ENCODE data around the gene ATXN7L3. TPM values are rescaled to one million over a fixed set of nuclear protein-coding genes. Genes with fewer than 3 reads are reported as not detected.

ATXN7L3 gene
- total RNA-seq, 1 donor from 2014 or later, result 113 TPM

DNA sequence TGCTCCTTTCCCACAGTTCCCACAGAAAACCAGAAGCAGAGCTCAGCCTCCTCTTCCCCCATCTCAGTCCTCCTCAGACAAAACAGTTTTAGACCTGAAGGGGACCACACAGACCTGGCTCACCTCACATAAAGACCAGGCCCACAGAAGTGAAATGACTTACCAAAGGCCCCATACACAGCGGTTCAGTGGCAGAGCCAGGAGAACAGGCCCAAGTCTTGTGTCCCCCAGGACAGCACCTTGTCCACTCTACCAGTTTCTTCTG, 14.5 kb upstream of the ATXN7L3 start:
- H3K4me3 Mint-ChIP-seq (ENCODE audit: low read depth), result no peak overlapping the region
- no peak overlapping the region for H3K27ac Mint-ChIP-seq
- no peaks in the 10 kb centered on the region for H3K27me3 Mint-ChIP-seq (ENCODE audit: low read depth)
- H3K36me3 Mint-ChIP-seq (ENCODE audit: low read depth), result peaks cover 78% of the 10 kb centered on the region
- intact Hi-C loops (cut with micrococcal nuclease), result no loop called here
- no peak for DNase-seq (ENCODE audit: low spot score)
- H3K9me3 Mint-ChIP-seq, result no peaks in the 10 kb centered on the region
- H3K4me1 Mint-ChIP-seq (ENCODE audit: low read depth), result peaks cover 37% of the 10 kb centered on the region

DNA sequence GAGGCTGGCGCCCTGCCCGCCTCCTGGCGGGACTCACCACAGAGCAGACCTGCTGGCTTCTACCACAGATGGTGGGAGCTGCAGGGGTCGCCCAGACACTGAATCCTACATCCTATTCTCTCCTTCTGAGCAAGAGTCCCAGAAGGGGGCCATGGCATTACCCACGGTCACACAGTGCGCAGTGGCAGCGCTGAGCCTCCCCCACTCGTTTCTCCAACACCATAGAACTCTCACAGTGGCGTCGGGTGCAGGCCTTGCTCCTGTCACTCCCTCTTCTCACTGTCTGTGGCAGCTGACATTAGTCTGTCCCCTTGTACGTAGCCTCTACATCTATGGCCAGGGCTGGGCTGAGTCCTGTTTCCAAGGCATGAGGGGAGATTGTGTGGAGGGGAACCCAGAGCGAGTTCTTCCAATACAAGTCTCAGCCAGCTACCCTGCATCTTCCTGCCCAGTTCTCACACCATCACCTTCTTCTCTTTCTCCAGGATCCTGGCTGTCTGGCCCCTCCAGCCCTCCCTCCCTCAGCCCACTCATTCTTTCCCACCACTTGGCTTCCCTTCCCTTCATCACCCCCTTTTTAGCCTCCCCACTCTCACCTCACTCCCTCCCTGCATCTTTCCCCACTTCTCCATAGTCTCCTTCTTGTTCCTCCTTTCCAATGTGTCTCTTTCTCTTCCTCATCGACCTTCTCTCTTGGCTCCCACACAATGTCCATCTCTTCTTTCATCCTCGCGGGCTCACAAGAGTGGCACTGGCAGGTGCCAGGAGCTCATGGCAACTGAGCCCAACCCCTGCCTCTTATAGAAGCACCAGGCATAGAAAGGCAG, 13.9 kb upstream of the ATXN7L3 start:
- intact Hi-C loops (cut with micrococcal nuclease), result no loop called here
- Mint-ChIP-seq H3K27me3 (ENCODE audit: low read depth) (no peaks in the 10 kb centered on the region), H3K4me3 (ENCODE audit: low read depth) (no peak overlapping the region), H3K27ac (peak overlapping the region; percentile 6), H3K4me1 (ENCODE audit: low read depth) (peaks cover 37% of the 10 kb centered on the region), H3K9me3 (no peaks in the 10 kb centered on the region), H3K36me3 (ENCODE audit: low read depth) (peaks cover 82% of the 10 kb centered on the region)
- no peak for DNase-seq (ENCODE audit: low spot score)

DNA sequence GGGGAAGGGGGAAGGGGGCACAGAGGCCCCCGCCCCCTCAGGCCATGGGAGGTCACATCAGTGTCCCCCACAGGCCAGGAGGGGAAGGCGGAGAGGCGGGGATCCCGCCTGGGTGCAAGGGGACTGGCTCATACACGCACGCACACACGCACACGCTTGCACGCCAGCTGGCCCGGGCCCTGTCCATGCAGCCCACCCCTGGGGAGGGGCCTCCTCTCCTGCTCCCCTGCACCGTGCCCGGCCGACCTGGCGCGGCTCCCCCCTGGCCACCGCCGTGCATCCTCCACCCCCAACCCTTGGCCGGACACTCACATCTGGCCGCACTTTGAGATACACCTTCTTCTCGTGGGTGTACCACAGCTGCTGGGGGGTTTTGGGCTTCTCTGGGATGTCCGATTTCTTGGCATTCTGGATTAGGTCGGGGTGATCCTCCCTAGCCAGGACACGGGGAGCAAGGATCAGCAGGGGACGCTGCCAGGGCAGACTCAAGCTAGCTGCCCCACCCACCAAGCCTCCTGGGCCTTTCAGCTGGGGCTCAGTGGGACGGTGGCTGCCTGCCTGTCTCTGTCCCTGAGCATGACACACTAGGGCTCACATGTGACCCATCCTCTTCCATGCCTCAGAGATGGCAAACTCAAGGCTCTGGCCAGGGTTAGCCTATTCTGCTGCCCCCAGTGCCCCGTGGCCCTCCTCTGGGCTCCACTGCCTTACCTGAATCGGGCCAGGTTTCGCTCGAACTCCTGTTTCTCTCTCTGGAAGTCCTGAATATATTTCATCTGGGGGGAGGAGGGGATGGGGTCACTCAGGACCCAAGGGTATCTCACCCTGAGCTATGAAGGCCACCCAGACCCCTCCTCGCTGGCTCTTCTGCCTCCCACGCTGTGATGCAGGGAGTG, 13.1 kb upstream of the ATXN7L3 start:
- peaks cover 40% of the 10 kb centered on the region for H3K4me1 Mint-ChIP-seq (ENCODE audit: low read depth)
- intact Hi-C loops (cut with micrococcal nuclease), result no loop called here
- H3K36me3 Mint-ChIP-seq (ENCODE audit: low read depth), result peaks cover 89% of the 10 kb centered on the region
- H3K27ac Mint-ChIP-seq, result peak overlapping the region; percentile 46
- H3K4me3 Mint-ChIP-seq (ENCODE audit: low read depth), result no peak overlapping the region
- no peaks in the 10 kb centered on the region for H3K27me3 Mint-ChIP-seq (ENCODE audit: low read depth)
- no peak for DNase-seq (ENCODE audit: low spot score)
- no peaks in the 10 kb centered on the region for H3K9me3 Mint-ChIP-seq

DNA sequence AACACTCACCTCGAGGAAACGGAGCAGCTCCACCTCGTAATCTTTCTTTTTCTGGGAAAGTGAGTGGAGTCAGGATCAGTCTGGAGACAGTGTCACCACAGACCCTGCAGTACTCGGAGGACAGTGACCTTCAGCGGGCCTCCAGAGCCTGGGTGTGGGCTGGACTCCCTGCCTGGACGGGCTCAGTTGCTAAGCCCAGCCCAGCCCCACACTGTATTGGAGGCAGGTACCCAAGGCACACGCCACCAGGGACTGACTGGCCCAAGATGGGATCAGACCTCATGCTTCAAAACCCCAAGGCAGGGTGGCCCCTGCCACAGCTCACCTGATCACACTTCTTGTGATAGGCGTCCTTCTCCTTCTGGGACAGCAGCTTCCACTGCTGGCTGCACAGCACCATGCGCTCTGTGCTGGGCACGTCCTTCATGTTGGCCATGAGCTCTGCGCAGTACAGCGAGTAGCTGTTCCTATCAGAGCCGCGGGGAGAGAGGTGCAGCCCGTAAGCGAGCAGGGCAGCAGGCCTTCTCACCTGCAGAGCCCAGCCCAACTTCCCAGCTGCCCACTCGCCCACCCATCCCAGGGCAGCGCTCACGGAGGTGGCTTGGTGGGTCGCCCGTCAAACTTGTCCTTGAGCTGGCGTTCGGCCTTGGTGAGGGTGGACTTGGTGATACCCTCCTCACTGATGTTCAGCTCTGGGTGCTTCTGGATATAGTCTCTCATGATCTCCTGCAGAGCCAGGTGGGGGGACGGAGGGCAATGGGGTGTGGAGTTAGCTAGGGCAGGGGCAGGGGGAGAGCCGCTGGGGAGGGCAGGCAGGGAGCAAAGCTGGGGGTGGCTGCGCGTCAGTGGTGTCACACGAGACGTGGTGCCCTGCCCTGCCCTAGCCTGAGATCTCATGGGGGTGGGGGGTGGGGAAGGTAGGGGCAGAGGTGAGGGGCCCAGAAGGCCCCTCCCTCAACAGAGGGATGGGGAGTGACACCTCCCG, 11.9 kb upstream of the ATXN7L3 start:
- H3K36me3 Mint-ChIP-seq (ENCODE audit: low read depth), result peaks cover 87% of the 10 kb centered on the region
- H3K27me3 Mint-ChIP-seq (ENCODE audit: low read depth), result no peaks in the 10 kb centered on the region
- peak overlapping the region; percentile 42 for H3K27ac Mint-ChIP-seq
- DNase-seq (ENCODE audit: low spot score), result no peak
- no peak overlapping the region for H3K4me3 Mint-ChIP-seq (ENCODE audit: low read depth)
- intact Hi-C loops (cut with micrococcal nuclease), result no loop called here
- H3K4me1 Mint-ChIP-seq (ENCODE audit: low read depth), result peaks cover 31% of the 10 kb centered on the region
- H3K9me3 Mint-ChIP-seq, result no peaks in the 10 kb centered on the region

DNA sequence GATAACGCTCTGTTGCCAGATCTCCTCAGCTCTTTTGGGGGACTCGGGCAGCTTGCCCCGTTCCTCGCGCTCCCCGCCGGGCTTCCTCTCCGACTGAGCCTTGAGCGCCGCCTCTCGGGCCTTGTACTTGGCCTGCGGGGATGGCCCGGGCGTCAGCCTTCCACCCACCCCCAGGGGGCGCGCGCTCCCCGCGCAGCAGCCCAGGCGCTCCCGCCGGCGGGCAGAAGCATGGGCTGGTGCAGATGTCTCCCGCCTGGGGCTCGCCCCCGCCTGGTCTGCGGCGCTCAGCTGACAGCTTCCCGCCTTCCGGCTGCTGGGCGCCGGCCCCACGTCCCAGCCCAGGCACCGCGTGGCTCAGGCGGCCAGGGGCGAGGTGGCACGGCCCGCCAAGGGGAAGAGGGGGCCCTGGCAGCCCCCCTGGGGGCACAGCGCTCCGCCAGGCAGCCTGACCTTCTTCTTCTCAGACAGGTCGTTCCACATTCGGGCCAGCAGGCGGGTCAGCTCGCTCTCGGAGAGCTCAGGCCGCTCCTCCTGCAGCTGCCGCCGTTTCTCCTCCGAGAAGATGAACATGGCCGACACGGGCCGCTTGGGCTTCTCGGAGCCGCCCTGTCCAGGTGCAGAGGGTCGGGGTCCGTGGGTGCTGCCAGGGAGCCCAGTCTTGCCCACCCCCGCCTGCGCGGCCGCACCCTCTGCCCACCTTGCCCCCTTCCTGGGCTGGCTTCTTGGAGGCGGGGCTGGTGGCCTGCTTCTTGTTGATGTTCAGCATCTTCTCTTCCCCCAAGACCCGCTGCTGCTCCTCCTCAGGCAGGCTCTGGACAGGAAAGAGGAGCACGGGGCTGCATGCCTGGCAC, 10.9 kb upstream of the ATXN7L3 start:
- intact Hi-C loops (cut with micrococcal nuclease), result loop anchor here (1.0 kb wide), 4 partner anchors 8 to 121 kb away; partner anchors contain the start of gene SLC25A39
- H3K4me1 Mint-ChIP-seq (ENCODE audit: low read depth), result peaks cover 23% of the 10 kb centered on the region
- no peaks in the 10 kb centered on the region for H3K9me3 Mint-ChIP-seq
- peak overlapping the region; percentile 88 for H3K27ac Mint-ChIP-seq
- H3K4me3 Mint-ChIP-seq (ENCODE audit: low read depth), result peak overlapping the region; percentile 75
- H3K36me3 Mint-ChIP-seq (ENCODE audit: low read depth), result peaks cover 86% of the 10 kb centered on the region
- H3K27me3 Mint-ChIP-seq (ENCODE audit: low read depth), result no peaks in the 10 kb centered on the region
- DNase-seq (ENCODE audit: low spot score), result peak; percentile 91

DNA sequence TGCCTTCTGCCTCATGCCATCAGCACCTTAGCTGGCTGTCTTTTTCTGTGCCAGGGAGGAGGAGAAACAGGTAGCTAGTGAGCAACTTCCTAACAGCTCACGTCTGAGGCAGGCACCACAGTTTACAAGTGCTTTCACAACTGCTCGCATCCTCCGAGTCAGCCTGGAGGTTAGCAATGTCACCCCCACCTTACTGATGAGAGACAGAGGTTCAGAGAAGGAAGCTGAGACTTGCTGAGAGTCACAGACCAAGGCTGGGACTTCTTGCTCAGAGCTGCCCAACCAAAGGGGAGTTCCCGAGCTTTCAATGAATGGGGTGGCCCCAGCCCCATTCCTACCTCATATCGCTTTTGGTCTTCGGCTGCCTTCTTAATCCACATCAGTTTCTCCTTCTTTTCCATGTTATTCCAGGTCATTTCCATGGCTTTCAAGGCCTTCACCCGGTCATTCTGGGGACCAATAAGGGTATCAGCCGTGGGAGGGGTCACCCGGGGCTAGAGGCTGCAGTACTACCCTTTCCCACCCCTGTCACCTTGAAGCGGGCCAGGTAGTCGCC, 10.2 kb upstream of the ATXN7L3 start:
- intact Hi-C loops (cut with micrococcal nuclease), result loop anchor here (1.0 kb wide), 4 partner anchors 8 to 121 kb away; partner anchors contain the start of gene SLC25A39
- Mint-ChIP-seq H3K27me3 (ENCODE audit: low read depth) (no peaks in the 10 kb centered on the region), H3K27ac (peak overlapping the region; percentile 88), H3K9me3 (no peaks in the 10 kb centered on the region), H3K4me1 (ENCODE audit: low read depth) (peaks cover 19% of the 10 kb centered on the region), H3K36me3 (ENCODE audit: low read depth) (peaks cover 81% of the 10 kb centered on the region), H3K4me3 (ENCODE audit: low read depth) (peak overlapping the region; percentile 75)
- DNase-seq (ENCODE audit: low spot score), result no peak

DNA sequence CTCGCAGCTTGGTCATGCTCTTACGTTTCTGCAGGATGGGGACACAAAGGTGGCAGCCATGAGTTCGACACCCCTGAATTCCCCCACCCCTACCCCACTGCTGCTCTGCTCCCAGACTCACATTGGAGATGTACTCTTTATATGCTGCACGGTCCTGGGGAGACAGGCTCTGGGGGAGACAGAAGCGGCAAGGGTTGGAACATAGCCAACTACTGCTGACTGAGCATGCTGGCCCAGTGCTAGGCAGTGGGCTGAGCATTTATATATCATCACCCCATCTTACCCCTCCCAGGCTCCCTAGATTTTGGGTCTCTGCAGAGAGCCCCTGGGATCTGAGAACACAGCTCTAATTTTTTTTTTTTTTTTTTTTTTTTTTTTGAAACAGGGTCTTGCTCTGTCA, 8.1 kb upstream of the ATXN7L3 start:
- Mint-ChIP-seq H3K36me3 (ENCODE audit: low read depth) (peaks cover 60% of the 10 kb centered on the region), H3K4me1 (ENCODE audit: low read depth) (peaks cover 30% of the 10 kb centered on the region), H3K9me3 (no peaks in the 10 kb centered on the region), H3K4me3 (ENCODE audit: low read depth) (no peak overlapping the region), H3K27ac (no peak overlapping the region), H3K27me3 (ENCODE audit: low read depth) (no peaks in the 10 kb centered on the region)
- intact Hi-C loops (cut with micrococcal nuclease), result no loop called here
- DNase-seq (ENCODE audit: low spot score), result no peak

DNA sequence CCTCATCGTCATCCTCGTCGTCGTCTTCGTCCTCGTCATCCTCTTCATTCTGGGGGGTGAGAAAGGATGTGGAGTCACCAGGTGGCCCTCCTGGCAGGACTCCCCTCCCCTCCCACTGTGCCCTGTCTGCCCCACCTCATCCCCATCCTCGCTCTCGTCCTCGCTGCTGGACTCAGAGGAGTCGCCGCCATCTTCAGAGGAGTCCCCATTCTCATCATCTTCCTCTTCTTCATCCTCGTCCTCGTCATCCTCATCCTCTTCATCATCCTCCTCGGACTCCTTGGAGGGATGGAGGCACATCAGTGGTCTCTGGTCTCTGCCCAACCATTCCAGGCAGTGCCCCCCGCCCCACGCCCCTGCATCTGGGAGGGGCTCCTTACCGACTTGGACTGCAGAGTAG, 7.6 kb upstream of the ATXN7L3 start:
- DNase-seq (ENCODE audit: low spot score), result no peak
- no peaks in the 10 kb centered on the region for H3K27me3 Mint-ChIP-seq (ENCODE audit: low read depth)
- H3K36me3 Mint-ChIP-seq (ENCODE audit: low read depth), result peaks cover 59% of the 10 kb centered on the region
- H3K4me1 Mint-ChIP-seq (ENCODE audit: low read depth), result peaks cover 33% of the 10 kb centered on the region
- intact Hi-C loops (cut with micrococcal nuclease), result no loop called here
- H3K4me3 Mint-ChIP-seq (ENCODE audit: low read depth), result no peak overlapping the region
- no peaks in the 10 kb centered on the region for H3K9me3 Mint-ChIP-seq
- no peak overlapping the region for H3K27ac Mint-ChIP-seq

DNA sequence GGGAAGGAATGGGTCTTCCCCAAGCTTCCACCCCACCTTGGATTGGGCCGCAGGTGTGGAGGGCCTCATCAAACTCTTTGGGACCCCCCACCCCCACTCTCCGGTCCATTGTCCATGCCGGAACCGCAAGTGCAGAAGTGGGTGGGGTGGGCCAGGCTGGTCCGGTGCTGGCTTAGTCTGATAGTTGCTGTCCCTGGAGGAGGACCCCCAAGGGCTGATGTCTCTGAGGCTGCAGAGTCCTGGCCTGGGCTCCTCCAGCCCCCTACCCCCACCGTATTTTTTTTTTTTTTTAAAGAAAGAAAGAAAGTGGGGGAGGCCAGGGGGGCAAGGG, 7.1 kb upstream of the ATXN7L3 start:
- Mint-ChIP-seq H3K27ac (no peak overlapping the region), H3K36me3 (ENCODE audit: low read depth) (peaks cover 54% of the 10 kb centered on the region), H3K4me1 (ENCODE audit: low read depth) (peaks cover 33% of the 10 kb centered on the region), H3K27me3 (ENCODE audit: low read depth) (no peaks in the 10 kb centered on the region), H3K9me3 (no peaks in the 10 kb centered on the region), H3K4me3 (ENCODE audit: low read depth) (no peak overlapping the region)
- intact Hi-C loops (cut with micrococcal nuclease), result no loop called here
- no peak for DNase-seq (ENCODE audit: low spot score)

DNA sequence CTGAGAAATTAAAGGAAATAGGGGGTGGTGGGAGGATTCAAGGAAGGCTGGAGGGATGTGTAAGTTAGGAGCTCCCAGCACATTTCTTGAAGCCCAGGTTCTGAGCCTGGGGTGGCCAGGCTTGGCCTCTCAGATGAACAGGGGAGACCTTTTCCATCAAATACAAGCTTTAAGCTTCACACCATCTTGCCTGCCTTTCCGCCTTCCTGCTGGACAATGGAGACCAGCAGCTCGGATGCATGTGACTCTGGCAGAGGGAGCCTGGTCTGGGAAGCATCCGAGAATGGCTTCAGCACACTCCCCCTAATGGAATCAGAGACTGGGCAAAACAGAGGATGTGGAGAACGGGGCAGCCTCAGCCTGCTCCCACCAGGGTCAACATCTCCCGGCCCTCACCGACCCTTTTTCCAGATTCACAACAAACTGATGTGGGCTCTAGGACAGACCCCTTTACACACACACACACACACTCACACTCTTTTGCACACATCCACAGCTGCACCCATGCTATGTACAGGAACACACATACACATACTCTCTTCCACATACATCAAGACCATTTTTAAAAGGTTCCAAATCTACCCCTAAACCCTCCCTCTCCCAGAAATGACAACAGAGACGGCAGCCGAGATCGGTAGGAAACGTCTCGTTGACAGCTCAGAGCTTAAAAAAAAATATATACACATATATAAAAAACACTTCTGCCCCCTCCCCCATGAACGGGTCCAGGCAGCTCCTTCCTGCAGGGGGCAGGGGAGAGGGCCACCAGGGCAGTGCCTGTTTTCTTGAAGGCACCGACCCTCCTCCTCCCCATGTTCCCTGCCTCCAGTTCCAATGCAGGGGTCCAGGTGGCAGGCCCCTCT, 6.5 kb upstream of the ATXN7L3 start:
- DNase-seq (ENCODE audit: low spot score), result no peak
- no peak overlapping the region for H3K4me3 Mint-ChIP-seq (ENCODE audit: low read depth)
- peaks cover 48% of the 10 kb centered on the region for H3K36me3 Mint-ChIP-seq (ENCODE audit: low read depth)
- no peaks in the 10 kb centered on the region for H3K9me3 Mint-ChIP-seq
- no peaks in the 10 kb centered on the region for H3K27me3 Mint-ChIP-seq (ENCODE audit: low read depth)
- peaks cover 34% of the 10 kb centered on the region for H3K4me1 Mint-ChIP-seq (ENCODE audit: low read depth)
- intact Hi-C loops (cut with micrococcal nuclease), result no loop called here
- H3K27ac Mint-ChIP-seq, result no peak overlapping the region

DNA sequence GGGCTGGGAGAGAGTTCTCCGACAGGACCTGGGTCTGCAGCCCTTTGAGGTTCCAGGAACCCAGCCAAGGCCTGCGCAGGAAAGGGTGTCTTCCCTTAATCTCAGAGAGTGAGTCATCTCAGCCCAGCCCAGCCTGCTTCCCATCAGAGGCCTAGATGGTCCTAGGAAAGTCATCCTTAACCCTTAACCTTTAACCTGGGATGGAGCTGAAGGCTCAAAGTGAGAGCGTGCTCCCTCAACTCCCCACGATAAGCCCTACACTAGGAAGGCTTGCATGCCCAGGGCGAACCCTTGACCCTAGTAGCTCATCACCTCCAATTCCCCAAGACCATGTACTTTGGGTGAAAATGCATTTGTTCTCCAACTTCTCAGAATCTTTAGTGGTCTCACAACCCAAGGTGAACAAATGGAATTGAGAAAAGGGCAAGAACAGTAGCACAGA, 4.8 kb upstream of the ATXN7L3 start:
- no peaks in the 10 kb centered on the region for H3K27me3 Mint-ChIP-seq (ENCODE audit: low read depth)
- no peak overlapping the region for H3K4me3 Mint-ChIP-seq (ENCODE audit: low read depth)
- H3K27ac Mint-ChIP-seq, result no peak overlapping the region
- H3K4me1 Mint-ChIP-seq (ENCODE audit: low read depth), result peaks cover 32% of the 10 kb centered on the region
- no peak for DNase-seq (ENCODE audit: low spot score)
- H3K36me3 Mint-ChIP-seq (ENCODE audit: low read depth), result peaks cover 36% of the 10 kb centered on the region
- intact Hi-C loops (cut with micrococcal nuclease), result loop anchor here (5.0 kb wide), 1 partner anchor 848 kb away; the partner anchor contains the start of gene DCAKD
- no peaks in the 10 kb centered on the region for H3K9me3 Mint-ChIP-seq

Data from activated T-helper 2 cell treated with anti-CD3 and anti-CD28 coated beads, Interferon-gamma antibody, Interleukin-2, Interleukin-4, amounts not matched to agents 10 μg/mL and 5 μg/mL and 100 μg/mL, durations not matched to agents 14 hours and 24 hours and 36 hours (primary cell).